Measurements from ENCODE around the gene DNAJB14.
"Not testable (repeated sequence)": the region's sequence is repeated elsewhere in the genome, so short reads cannot be mapped to it uniquely, and the experiment has no call there.

DNA sequence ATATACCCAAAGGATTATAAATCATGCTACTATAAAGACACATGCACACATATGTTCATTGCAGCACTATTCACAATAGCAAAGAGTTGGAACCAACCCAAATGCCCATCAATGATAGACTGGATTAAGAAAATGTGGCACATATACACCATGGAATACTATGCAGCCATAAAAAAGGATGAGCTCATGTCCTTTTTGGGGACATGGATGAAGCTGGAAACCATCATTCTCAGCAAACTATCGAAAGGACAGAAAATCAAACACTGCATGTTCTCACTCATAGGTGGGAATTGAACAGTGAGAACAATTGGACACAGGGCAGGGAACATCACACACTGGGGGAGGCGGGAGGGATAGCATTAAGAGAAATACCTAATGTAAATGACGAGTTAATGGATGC lies 11.8 kb upstream of the DNAJB14 start:
- TF ChIP-seq, protein P1, sequence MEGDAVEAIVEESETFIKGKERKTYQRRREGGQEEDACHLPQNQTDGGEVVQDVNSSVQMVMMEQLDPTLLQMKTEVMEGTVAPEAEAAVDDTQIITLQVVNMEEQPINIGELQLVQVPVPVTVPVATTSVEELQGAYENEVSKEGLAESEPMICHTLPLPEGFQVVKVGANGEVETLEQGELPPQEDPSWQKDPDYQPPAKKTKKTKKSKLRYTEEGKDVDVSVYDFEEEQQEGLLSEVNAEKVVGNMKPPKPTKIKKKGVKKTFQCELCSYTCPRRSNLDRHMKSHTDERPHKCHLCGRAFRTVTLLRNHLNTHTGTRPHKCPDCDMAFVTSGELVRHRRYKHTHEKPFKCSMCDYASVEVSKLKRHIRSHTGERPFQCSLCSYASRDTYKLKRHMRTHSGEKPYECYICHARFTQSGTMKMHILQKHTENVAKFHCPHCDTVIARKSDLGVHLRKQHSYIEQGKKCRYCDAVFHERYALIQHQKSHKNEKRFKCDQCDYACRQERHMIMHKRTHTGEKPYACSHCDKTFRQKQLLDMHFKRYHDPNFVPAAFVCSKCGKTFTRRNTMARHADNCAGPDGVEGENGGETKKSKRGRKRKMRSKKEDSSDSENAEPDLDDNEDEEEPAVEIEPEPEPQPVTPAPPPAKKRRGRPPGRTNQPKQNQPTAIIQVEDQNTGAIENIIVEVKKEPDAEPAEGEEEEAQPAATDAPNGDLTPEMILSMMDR (IDR thresholded peaks at IDR 0.05): not testable (repeated sequence)
- not testable (repeated sequence) for TF ChIP-seq POLR2A (IDR thresholded peaks at IDR 0.05)
